NCI-H526 treated with DMSO at 0.1 percent for 48 hours (cell line): ENCODE results near the gene LIN7C.
"Not testable (repeated sequence)": the region's sequence is repeated elsewhere in the genome, so short reads cannot be mapped to it uniquely, and the experiment has no call there.

Experiments
- DNase-seq: peaks from one replicate; lab custom pipeline; 2025; lab: John Stamatoyannopoulos, UW

The LIN7C gene

GRCh38 chr11:27470826-27471588 lies 35.6 kb downstream of the LIN7C start:
- peak; percentile 66 for DNase-seq

- DNase-seq, result no peak
Observed at GRCh38 chr11:27470166-27470565, 36.4 kb downstream of the LIN7C start.

GRCh38 chr11:27468995-27469695 lies 37.4 kb downstream of the LIN7C start:
- DNase-seq, result no peak

- no peak for DNase-seq
Observed at GRCh38 chr11:27468209-27468994, 38.2 kb downstream of the LIN7C start.

- no peak for DNase-seq
Observed at GRCh38 chr11:27467181-27467913, 39.2 kb downstream of the LIN7C start.

GRCh38 chr11:27466363-27466762 lies 40.2 kb downstream of the LIN7C start:
- DNase-seq, result no peak

- no peak for DNase-seq
Observed at GRCh38 chr11:27465629-27466028, 40.9 kb downstream of the LIN7C start.

GRCh38 chr11:27464909-27465308 lies 41.7 kb downstream of the LIN7C start:
- no peak for DNase-seq

GRCh38 chr11:27464289-27464696 lies 42.3 kb downstream of the LIN7C start:
- no peak for DNase-seq

- no peak for DNase-seq
Observed at GRCh38 chr11:27462543-27462942, 44.0 kb downstream of the LIN7C start.

GRCh38 chr11:27460158-27460978 lies 46.2 kb downstream of the LIN7C start:
- DNase-seq, result no peak

GRCh38 chr11:27459191-27459590 lies 47.4 kb downstream of the LIN7C start:
- no peak for DNase-seq

GRCh38 chr11:27458182-27458581 lies 48.4 kb downstream of the LIN7C start:
- no peak for DNase-seq

- DNase-seq, result no peak
Observed at GRCh38 chr11:27456795-27457329, 49.7 kb downstream of the LIN7C start.

- DNase-seq, result peak; percentile 45
Observed at GRCh38 chr11:27456140-27456794, 50.3 kb downstream of the LIN7C start.

GRCh38 chr11:27455667-27456066 lies 50.9 kb downstream of the LIN7C start:
- no peak for DNase-seq

GRCh38 chr11:27453701-27454100 lies 52.9 kb downstream of the LIN7C start:
- no peak for DNase-seq

GRCh38 chr11:27452147-27452546 lies 54.4 kb downstream of the LIN7C start:
- DNase-seq, result no peak

- no peak for DNase-seq
Observed at GRCh38 chr11:27451244-27451965, 55.2 kb downstream of the LIN7C start.

- not testable (repeated sequence) for DNase-seq
Observed at GRCh38 chr11:27448184-27448540, 58.4 kb downstream of the LIN7C start.
